SKM-1 (cell line): ENCODE data around the gene MOSMO.
"Not testable (repeated sequence)": the region's sequence is repeated elsewhere in the genome, so short reads cannot be mapped to it uniquely, and the experiment has no call there.

Experiments
- DNase-seq: peaks from one replicate; lab custom pipeline; 2025; ENCODE audit not compliant: unreplicated experiment; lab: John Stamatoyannopoulos, UW

MOSMO gene

GRCh38 chr16:22043882-22044281 lies 36.0 kb downstream of the MOSMO start:
- DNase-seq, result not testable (repeated sequence)

- DNase-seq, result not testable (repeated sequence)
These were observed 38.0 kb downstream of the MOSMO start for GRCh38 chr16:22045888-22046287.

GRCh38 chr16:22050963-22051362 lies 43.1 kb downstream of the MOSMO start:
- DNase-seq, result no peak

GRCh38 chr16:22052980-22053379 lies 45.1 kb downstream of the MOSMO start:
- DNase-seq, result no peak

- no peak for DNase-seq
These were observed 46.0 kb downstream of the MOSMO start for GRCh38 chr16:22053921-22054341.

- no peak for DNase-seq
These were observed 47.1 kb downstream of the MOSMO start for GRCh38 chr16:22054847-22055590.

- no peak for DNase-seq
These were observed 48.0 kb downstream of the MOSMO start for GRCh38 chr16:22055881-22056280.

- DNase-seq, result no peak
These were observed 56.1 kb downstream of the MOSMO start for GRCh38 chr16:22063888-22064467.

- no peak for DNase-seq
These were observed 57.3 kb downstream of the MOSMO start for GRCh38 chr16:22065252-22065651.

- no peak for DNase-seq
These were observed 62.7 kb downstream of the MOSMO start for GRCh38 chr16:22070361-22071330.

GRCh38 chr16:22071331-22071910 lies 63.5 kb downstream of the MOSMO start:
- DNase-seq, result no peak

GRCh38 chr16:22073350-22073749 lies 65.4 kb downstream of the MOSMO start:
- DNase-seq, result no peak

- DNase-seq, result no peak
These were observed 67.3 kb downstream of the MOSMO start for GRCh38 chr16:22075043-22075757.

GRCh38 chr16:22075776-22076175 lies 67.9 kb downstream of the MOSMO start:
- DNase-seq, result no peak

- DNase-seq, result peak; percentile 73
These were observed 69.9 kb downstream of the MOSMO start for GRCh38 chr16:22077700-22078313.

GRCh38 chr16:22078656-22079055 lies 70.7 kb downstream of the MOSMO start:
- no peak for DNase-seq

- no peak for DNase-seq
These were observed 73.1 kb downstream of the MOSMO start for GRCh38 chr16:22081050-22081449.

GRCh38 chr16:22086440-22086839 lies 78.5 kb downstream of the MOSMO start:
- no peak for DNase-seq

GRCh38 chr16:22088642-22089041 lies 80.7 kb downstream of the MOSMO start:
- no peak for DNase-seq

GRCh38 chr16:22089910-22090309 lies 82.0 kb downstream of the MOSMO start:
- no peak for DNase-seq
